ENCODE measurements around the gene ABCC11. TPM values are rescaled to one million over a fixed set of nuclear protein-coding genes. Genes with fewer than 3 reads are reported as not detected.

Gene ABCC11
- total RNA-seq, 1 experiment from 2014 or later = 0.34 TPM

DNA sequence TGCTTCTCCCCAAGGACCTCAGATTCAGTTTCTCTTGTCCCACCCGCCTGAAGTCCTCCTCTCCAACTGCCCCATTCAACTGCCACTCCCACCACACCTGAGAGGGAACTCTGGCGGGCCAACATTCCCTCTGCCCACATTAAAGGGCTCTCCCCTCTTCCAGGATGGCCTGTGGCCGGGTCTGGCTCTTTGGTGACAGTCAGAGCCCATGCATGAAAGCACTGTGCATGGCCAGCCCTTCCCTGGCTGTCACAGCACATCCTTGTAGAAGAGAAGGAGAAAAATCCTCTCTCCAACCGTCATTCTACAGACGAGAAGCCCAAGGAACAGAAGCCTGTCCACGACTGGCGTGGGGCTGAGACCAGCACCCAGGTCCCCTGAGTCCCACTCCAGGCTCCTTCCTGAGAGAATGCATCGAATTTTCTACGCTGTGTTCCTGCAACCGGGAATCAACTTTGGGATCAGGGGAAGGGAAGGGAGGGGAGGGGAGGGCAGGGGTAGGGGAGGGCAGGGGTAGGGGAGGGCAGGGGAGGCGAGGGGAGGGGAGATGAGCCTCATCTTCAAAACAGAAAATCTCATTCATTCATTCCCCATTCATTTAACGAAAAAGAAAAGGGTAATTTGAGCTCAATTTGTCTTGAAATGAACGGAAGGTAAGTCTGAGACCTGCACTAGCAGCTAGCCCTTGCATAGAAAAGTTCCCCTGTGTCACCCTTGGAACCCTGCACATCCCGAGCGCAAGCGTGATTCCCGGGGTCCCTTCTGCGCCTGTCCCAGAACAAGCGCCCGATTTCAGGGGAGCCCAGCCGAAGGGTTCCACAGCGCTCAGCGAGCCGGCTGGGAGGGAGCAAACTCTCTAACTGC is 91.2 kb downstream of the ABCC11 start, which contains the start of gene ABCC12:
ABCC12 (minus strand) TSS at position 68 of the 864 bp plus-strand sequence. CDS start 9,569 bp downstream, outside the sequence.
- Mint-ChIP-seq H3K27ac (ENCODE audit: unreplicated experiment) (no peak within 1 kb of the TSS), H3K9me3 (ENCODE audit: unreplicated experiment) (no peaks in the 10 kb centered on the region), H3K36me3 (ENCODE audit: insufficient read depth, unreplicated experiment) (no peaks in the 10 kb centered on the region), H3K4me3 (ENCODE audit: unreplicated experiment) (no peak within 1 kb of the TSS), H3K27me3 (ENCODE audit: insufficient read depth, unreplicated experiment) (no peaks in the 10 kb centered on the region), H3K4me1 (ENCODE audit: low read depth, unreplicated experiment) (no peaks in the 10 kb centered on the region)
- ChIA-PET POLR2A (no interaction called here), CTCF (interaction anchor here (0.6 to 1.2 kb wide), 2 partner anchors 37 to 103 kb away, joined by 3 read pairs; no protein-coding TSS in a partner anchor)
- intact Hi-C loops (cut with micrococcal nuclease; ENCODE audit: unreplicated experiment) = loop anchor here (1.0 to 2.0 kb wide), 3 partner anchors 897 to 1119 kb away; partner anchors contain the start of gene NETO2
- H3K4me1 ChIP-seq = no peaks in the 10 kb centered on the region
- DNase-seq = no peak
- H3K27me3 ChIP-seq (replicated peaks; ENCODE audit: control insufficient read depth, insufficient read depth, low read length) = no peaks in the 10 kb centered on the region
- BruUV-seq (replicated peaks) = no TSS peak
- no peaks in the 10 kb centered on the region for H3K9me3 ChIP-seq
- H3K36me3 ChIP-seq (ENCODE audit: control insufficient read depth, insufficient read depth, low read length) = no peaks in the 10 kb centered on the region
- H3K4me3 ChIP-seq (ENCODE audit: low read depth, low read length) = no peak within 1 kb of the TSS
- TF ChIP-seq, protein P1, sequence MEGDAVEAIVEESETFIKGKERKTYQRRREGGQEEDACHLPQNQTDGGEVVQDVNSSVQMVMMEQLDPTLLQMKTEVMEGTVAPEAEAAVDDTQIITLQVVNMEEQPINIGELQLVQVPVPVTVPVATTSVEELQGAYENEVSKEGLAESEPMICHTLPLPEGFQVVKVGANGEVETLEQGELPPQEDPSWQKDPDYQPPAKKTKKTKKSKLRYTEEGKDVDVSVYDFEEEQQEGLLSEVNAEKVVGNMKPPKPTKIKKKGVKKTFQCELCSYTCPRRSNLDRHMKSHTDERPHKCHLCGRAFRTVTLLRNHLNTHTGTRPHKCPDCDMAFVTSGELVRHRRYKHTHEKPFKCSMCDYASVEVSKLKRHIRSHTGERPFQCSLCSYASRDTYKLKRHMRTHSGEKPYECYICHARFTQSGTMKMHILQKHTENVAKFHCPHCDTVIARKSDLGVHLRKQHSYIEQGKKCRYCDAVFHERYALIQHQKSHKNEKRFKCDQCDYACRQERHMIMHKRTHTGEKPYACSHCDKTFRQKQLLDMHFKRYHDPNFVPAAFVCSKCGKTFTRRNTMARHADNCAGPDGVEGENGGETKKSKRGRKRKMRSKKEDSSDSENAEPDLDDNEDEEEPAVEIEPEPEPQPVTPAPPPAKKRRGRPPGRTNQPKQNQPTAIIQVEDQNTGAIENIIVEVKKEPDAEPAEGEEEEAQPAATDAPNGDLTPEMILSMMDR (IDR thresholded peaks at IDR 0.05; ENCODE audit: insufficient read depth in 1 of 2, low read depth in 1 of 2, low read length in 1 of 2, severe bottlenecking in 1 of 2, unreplicated experiment in 1 of 2) = no peak

DNA sequence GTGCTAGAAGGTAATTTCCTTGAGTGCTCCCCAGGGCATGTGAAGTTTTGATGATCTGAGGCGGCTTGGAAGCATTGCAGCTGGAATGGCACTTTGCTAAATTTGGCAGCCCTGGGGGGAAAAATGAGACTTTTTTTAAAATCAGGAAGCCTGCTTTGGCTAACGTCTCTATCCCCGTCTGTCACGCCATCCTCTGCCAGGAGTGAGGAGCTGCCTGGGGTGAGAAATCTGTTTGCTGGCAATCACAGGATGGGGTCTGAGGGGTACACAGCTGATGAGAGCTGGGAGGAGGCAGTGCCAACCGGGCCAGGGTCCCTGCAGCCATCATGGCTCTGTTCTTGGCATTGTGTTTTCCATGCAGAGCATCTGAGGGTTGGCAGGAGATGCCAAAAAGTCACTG is 93.6 kb downstream of the ABCC11 start:
- Mint-ChIP-seq H3K27me3 (ENCODE audit: insufficient read depth, unreplicated experiment) (peaks cover 3% of the 10 kb centered on the region), H3K27ac (ENCODE audit: unreplicated experiment) (no peak overlapping the region), H3K4me1 (ENCODE audit: low read depth, unreplicated experiment) (no peaks in the 10 kb centered on the region), H3K36me3 (ENCODE audit: insufficient read depth, unreplicated experiment) (no peaks in the 10 kb centered on the region), H3K9me3 (ENCODE audit: unreplicated experiment) (no peaks in the 10 kb centered on the region), H3K4me3 (ENCODE audit: unreplicated experiment) (no peak overlapping the region)
- ChIA-PET POLR2A (no interaction called here), CTCF (interaction anchor here (0.5 kb wide), 1 partner anchor 210 kb away, joined by 4 read pairs; no protein-coding TSS in a partner anchor)
- H3K27me3 ChIP-seq (replicated peaks; ENCODE audit: control insufficient read depth, insufficient read depth, low read length) = no peaks in the 10 kb centered on the region
- no TSS peak for BruUV-seq (replicated peaks)
- DNase-seq = no peak
- H3K4me3 ChIP-seq (ENCODE audit: low read depth, low read length) = no peak overlapping the region
- H3K4me1 ChIP-seq = no peaks in the 10 kb centered on the region
- H3K36me3 ChIP-seq (ENCODE audit: control insufficient read depth, insufficient read depth, low read length) = no peaks in the 10 kb centered on the region
- no peaks in the 10 kb centered on the region for H3K9me3 ChIP-seq
- intact Hi-C loops (cut with micrococcal nuclease; ENCODE audit: unreplicated experiment) = no loop called here
- TF ChIP-seq, protein P1 (IDR thresholded peaks at IDR 0.05; ENCODE audit: insufficient read depth in 1 of 2, low read depth in 1 of 2, low read length in 1 of 2, severe bottlenecking in 1 of 2, unreplicated experiment in 1 of 2) = no peak

DNA sequence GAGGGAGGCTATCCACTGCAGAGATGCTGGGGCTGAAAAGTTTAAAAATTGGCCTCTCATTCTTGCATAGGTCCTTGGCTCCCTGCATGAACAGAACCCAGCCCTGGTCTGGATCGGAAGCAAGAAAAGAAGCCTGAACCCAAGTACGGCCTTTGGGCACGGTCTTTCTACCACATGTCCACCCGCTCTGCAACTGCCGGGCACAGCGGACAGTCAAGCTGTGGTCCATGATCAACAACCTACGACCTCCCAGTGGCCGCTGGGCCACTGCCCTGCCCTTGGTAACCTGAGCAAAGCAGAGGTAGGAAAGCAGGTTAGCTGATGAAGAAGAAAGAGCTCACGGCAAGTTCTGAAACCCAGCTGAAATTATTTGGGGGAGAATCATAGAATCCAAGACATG is 95.1 kb downstream of the ABCC11 start:
- Mint-ChIP-seq H3K27me3 (ENCODE audit: insufficient read depth, unreplicated experiment) (peaks cover 3% of the 10 kb centered on the region), H3K4me1 (ENCODE audit: low read depth, unreplicated experiment) (no peaks in the 10 kb centered on the region), H3K4me3 (ENCODE audit: unreplicated experiment) (no peak overlapping the region), H3K36me3 (ENCODE audit: insufficient read depth, unreplicated experiment) (no peaks in the 10 kb centered on the region), H3K9me3 (ENCODE audit: unreplicated experiment) (no peaks in the 10 kb centered on the region), H3K27ac (ENCODE audit: unreplicated experiment) (no peak overlapping the region)
- intact Hi-C loops (cut with micrococcal nuclease; ENCODE audit: unreplicated experiment) = no loop called here
- TF ChIP-seq, protein P1 (IDR thresholded peaks at IDR 0.05; ENCODE audit: insufficient read depth in 1 of 2, low read depth in 1 of 2, low read length in 1 of 2, severe bottlenecking in 1 of 2, unreplicated experiment in 1 of 2) = no peak
- POLR2A ChIA-PET = no interaction called here
- CTCF ChIA-PET = no interaction called here
- H3K27me3 ChIP-seq (replicated peaks; ENCODE audit: control insufficient read depth, insufficient read depth, low read length) = no peaks in the 10 kb centered on the region
- BruUV-seq (replicated peaks) = no TSS peak
- H3K9me3 ChIP-seq = no peaks in the 10 kb centered on the region
- no peak overlapping the region for H3K4me3 ChIP-seq (ENCODE audit: low read depth, low read length)
- H3K36me3 ChIP-seq (ENCODE audit: control insufficient read depth, insufficient read depth, low read length) = no peaks in the 10 kb centered on the region
- no peaks in the 10 kb centered on the region for H3K4me1 ChIP-seq
- no peak for DNase-seq
